Measurements from ENCODE around the gene RFPL1.

DNA sequence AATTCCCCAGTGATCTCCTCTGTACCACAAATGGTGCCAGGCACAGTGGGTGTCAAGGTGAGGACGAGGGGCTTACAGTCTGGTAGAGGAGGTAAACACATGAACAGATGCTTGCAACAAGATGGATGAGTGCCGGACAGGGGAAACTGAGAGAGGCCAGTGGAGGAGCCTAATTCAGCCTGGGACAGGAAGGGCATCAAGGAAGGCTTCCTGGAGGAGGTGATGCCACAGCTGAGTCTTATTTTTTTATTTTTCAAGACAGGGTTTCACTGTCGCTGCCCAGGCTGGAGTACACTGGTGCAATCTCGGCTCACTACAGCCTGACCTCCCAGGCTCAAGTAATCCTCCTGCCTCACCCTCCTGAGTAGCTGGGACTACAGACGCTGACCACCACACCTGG, 22.9 kb downstream of the RFPL1 start:
- TF ChIP-seq, protein P1, sequence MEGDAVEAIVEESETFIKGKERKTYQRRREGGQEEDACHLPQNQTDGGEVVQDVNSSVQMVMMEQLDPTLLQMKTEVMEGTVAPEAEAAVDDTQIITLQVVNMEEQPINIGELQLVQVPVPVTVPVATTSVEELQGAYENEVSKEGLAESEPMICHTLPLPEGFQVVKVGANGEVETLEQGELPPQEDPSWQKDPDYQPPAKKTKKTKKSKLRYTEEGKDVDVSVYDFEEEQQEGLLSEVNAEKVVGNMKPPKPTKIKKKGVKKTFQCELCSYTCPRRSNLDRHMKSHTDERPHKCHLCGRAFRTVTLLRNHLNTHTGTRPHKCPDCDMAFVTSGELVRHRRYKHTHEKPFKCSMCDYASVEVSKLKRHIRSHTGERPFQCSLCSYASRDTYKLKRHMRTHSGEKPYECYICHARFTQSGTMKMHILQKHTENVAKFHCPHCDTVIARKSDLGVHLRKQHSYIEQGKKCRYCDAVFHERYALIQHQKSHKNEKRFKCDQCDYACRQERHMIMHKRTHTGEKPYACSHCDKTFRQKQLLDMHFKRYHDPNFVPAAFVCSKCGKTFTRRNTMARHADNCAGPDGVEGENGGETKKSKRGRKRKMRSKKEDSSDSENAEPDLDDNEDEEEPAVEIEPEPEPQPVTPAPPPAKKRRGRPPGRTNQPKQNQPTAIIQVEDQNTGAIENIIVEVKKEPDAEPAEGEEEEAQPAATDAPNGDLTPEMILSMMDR (IDR thresholded peaks at IDR 0.05): no peak
- TF ChIP-seq POLR2A (IDR thresholded peaks at IDR 0.05): no peak

All from thyroid gland (tissue), 4 donors.